ENCODE results near the gene LGALSL.

GRCh38 chr2:64469261-64469660 lies 15.3 kb downstream of the LGALSL start:
- TF ChIP-seq CTCF (IDR thresholded peaks at IDR 0.05 in 4 of 5, conservative IDR thresholded peaks at IDR 0.05 in 1 of 5) (no peak), POLR2A (IDR thresholded peaks at IDR 0.05) (no peak)
